ENCODE data around the gene BMERB1. TPM values are rescaled to one million over a fixed set of nuclear protein-coding genes. Genes with fewer than 3 reads are reported as not detected.
A peak's percentile ranks its signal among the peaks of the same experiment; 100 is the strongest.

BMERB1 gene
- polyA plus RNA-seq, 1 of the 3 experiments (the other 2 are of a cell fraction) = 33.9 TPM

DNA sequence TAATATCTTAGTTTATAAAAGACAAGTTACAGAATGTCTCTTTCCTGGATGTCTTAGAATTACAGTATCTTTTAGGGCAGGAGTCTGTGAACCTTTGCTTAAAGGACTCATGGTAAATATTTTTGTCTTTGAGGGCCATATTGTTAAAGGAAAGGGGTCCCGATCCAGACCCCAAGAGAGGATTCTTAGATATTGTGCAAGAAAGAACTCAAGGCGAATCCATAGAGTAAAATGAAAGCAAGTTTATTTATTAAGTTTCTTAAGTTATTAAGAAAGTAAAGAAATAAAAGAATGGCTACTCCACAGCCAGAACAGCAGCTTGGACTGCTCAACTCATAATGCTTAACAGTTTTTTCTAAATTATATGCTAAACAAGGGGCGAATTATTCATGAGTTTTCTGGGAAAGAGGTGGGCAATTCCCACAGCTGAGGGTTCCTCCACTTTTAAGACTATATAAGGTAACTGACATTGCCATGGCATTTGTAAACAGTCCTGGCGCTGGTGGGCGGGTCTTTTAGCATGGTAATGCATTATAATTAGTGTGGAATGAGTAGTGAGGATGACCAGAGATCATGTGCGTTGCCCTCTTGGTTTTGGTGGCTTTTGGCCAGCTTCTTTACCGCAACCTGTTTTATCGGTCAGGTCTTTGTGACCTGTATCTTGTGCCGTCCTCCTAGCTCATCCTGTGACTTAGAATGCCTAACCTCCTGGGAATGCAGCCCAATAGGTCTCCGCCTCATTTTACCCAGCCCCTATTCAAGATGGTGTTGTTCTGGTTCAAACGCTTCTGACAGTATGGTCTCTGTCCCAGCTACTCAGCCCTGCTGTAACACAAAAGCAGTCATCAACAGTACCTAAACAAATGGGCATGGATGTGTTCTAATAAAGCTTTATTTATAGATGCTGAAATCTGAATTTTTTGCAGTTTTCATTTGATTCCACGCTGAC, 53.2 kb downstream of the BMERB1 start (continued):
- TF ChIP-seq GATA2 (CRISPR knock-in tag; IDR thresholded peaks at IDR 0.05) (no peak), RFX5 (IDR thresholded peaks at IDR 0.05; ENCODE audit: low read length) (no peak), JUND (IDR thresholded peaks at IDR 0.05) (no peak), EZH2phosphoT487 (IDR thresholded peaks at IDR 0.05; ENCODE audit: borderline replicate concordance, low read depth) (no peak), TAF1 (IDR thresholded peaks at IDR 0.05; ENCODE audit: borderline replicate concordance, low read depth, low read length) (no peak), EP300 (IDR thresholded peaks at IDR 0.05; ENCODE audit: borderline replicate concordance in 1 of 2, low read depth in 1 of 2, low read length in 1 of 2) (no peak), MAX (IDR thresholded peaks at IDR 0.05; ENCODE audit: low read depth) (no peak), MXI1 (IDR thresholded peaks at IDR 0.05; ENCODE audit: low read depth, low read length) (no peak)
- TF ChIP-seq, protein P1, sequence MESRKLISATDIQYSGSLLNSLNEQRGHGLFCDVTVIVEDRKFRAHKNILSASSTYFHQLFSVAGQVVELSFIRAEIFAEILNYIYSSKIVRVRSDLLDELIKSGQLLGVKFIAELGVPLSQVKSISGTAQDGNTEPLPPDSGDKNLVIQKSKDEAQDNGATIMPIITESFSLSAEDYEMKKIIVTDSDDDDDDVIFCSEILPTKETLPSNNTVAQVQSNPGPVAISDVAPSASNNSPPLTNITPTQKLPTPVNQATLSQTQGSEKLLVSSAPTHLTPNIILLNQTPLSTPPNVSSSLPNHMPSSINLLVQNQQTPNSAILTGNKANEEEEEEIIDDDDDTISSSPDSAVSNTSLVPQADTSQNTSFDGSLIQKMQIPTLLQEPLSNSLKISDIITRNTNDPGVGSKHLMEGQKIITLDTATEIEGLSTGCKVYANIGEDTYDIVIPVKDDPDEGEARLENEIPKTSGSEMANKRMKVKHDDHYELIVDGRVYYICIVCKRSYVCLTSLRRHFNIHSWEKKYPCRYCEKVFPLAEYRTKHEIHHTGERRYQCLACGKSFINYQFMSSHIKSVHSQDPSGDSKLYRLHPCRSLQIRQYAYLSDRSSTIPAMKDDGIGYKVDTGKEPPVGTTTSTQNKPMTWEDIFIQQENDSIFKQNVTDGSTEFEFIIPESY (IDR thresholded peaks at IDR 0.05; ENCODE audit: borderline replicate concordance, low read depth) = no peak

DNA sequence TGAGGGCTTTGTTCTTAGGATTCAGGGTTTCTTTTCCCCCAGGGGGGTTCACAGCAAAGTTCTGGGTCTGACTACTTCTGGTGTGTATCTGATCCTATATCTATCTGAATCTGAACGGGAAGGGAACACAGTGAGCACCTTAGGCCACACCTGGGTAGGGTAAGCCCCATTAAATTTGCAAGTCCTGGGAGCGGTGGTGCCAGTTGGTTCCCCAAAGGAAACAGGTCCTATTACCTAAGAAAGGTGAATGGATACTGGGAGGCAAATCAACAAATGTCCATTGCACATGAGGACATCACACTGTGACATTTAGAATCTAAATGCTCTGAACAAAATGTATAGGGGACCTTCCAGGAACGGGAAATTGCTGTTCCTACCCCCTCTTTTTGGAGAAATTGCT, 54.6 kb downstream of the BMERB1 start:
- H2AFZ ChIP-seq (ENCODE audit: low read depth) = no peak overlapping the region
- peak overlapping the region in 1 of 2 experiments; percentile 86; a peak in 2 of 4 replicates for H3K27ac ChIP-seq (ENCODE audit: low read depth in 2 of 2, low read length in 1 of 2)
- no peaks in the 10 kb centered on the region for H3K9me3 ChIP-seq
- peaks cover 20% of the 10 kb centered on the region for H3F3A ChIP-seq (replicated peaks; ENCODE audit: insufficient read depth)
- no peak for TF ChIP-seq CHD2 (IDR thresholded peaks at IDR 0.05; ENCODE audit: low read length, partially characterized antibody)
- TF ChIP-seq, protein P2, sequence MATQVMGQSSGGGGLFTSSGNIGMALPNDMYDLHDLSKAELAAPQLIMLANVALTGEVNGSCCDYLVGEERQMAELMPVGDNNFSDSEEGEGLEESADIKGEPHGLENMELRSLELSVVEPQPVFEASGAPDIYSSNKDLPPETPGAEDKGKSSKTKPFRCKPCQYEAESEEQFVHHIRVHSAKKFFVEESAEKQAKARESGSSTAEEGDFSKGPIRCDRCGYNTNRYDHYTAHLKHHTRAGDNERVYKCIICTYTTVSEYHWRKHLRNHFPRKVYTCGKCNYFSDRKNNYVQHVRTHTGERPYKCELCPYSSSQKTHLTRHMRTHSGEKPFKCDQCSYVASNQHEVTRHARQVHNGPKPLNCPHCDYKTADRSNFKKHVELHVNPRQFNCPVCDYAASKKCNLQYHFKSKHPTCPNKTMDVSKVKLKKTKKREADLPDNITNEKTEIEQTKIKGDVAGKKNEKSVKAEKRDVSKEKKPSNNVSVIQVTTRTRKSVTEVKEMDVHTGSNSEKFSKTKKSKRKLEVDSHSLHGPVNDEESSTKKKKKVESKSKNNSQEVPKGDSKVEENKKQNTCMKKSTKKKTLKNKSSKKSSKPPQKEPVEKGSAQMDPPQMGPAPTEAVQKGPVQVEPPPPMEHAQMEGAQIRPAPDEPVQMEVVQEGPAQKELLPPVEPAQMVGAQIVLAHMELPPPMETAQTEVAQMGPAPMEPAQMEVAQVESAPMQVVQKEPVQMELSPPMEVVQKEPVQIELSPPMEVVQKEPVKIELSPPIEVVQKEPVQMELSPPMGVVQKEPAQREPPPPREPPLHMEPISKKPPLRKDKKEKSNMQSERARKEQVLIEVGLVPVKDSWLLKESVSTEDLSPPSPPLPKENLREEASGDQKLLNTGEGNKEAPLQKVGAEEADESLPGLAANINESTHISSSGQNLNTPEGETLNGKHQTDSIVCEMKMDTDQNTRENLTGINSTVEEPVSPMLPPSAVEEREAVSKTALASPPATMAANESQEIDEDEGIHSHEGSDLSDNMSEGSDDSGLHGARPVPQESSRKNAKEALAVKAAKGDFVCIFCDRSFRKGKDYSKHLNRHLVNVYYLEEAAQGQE (IDR thresholded peaks at IDR 0.05; ENCODE audit: low read depth, low read length) = no peak
- no peak for TF ChIP-seq GABPA (IDR thresholded peaks at IDR 0.05; ENCODE audit: low read depth)
- TF ChIP-seq, protein P3, sequence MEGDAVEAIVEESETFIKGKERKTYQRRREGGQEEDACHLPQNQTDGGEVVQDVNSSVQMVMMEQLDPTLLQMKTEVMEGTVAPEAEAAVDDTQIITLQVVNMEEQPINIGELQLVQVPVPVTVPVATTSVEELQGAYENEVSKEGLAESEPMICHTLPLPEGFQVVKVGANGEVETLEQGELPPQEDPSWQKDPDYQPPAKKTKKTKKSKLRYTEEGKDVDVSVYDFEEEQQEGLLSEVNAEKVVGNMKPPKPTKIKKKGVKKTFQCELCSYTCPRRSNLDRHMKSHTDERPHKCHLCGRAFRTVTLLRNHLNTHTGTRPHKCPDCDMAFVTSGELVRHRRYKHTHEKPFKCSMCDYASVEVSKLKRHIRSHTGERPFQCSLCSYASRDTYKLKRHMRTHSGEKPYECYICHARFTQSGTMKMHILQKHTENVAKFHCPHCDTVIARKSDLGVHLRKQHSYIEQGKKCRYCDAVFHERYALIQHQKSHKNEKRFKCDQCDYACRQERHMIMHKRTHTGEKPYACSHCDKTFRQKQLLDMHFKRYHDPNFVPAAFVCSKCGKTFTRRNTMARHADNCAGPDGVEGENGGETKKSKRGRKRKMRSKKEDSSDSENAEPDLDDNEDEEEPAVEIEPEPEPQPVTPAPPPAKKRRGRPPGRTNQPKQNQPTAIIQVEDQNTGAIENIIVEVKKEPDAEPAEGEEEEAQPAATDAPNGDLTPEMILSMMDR (IDR thresholded peaks at IDR 0.05) = no peak
- no peak for TF ChIP-seq TEAD4 (IDR thresholded peaks at IDR 0.05; ENCODE audit: borderline replicate concordance, insufficient read depth)
- TF ChIP-seq TAF1 (IDR thresholded peaks at IDR 0.05; ENCODE audit: borderline replicate concordance, low read depth, low read length) = no peak
- no peak for TF ChIP-seq RFX5 (IDR thresholded peaks at IDR 0.05; ENCODE audit: low read length)
- no peak for TF ChIP-seq EZH2phosphoT487 (IDR thresholded peaks at IDR 0.05; ENCODE audit: borderline replicate concordance, low read depth)
- TF ChIP-seq JUND (IDR thresholded peaks at IDR 0.05) = no peak
- no peak for TF ChIP-seq FOSL2 (IDR thresholded peaks at IDR 0.05; ENCODE audit: borderline replicate concordance, low read depth)
- TF ChIP-seq ELF1 (IDR thresholded peaks at IDR 0.05) = no peak
- TF ChIP-seq GATA2 (CRISPR knock-in tag; IDR thresholded peaks at IDR 0.05) = no peak
- no peak for TF ChIP-seq RCOR1 (IDR thresholded peaks at IDR 0.05; ENCODE audit: low read length)
- no peak for TF ChIP-seq NFIC (IDR thresholded peaks at IDR 0.05; ENCODE audit: borderline replicate concordance)
- TF ChIP-seq MAX (IDR thresholded peaks at IDR 0.05; ENCODE audit: low read depth) = no peak
- TF ChIP-seq YY1 (IDR thresholded peaks at IDR 0.05; ENCODE audit: low read depth) = no peak
- TF ChIP-seq SMC3 (IDR thresholded peaks at IDR 0.05; ENCODE audit: low read depth, low read length) = no peak
- no peak for TF ChIP-seq MEF2A (IDR thresholded peaks at IDR 0.05; ENCODE audit: borderline replicate concordance, low read depth)
- H4K20me1 ChIP-seq (ENCODE audit: insufficient read depth) = no peaks in the 10 kb centered on the region
- no peak overlapping the region; the same call in 1 of the 2 replicates for H3K9ac ChIP-seq
- H3K4me3 ChIP-seq (ENCODE audit: low read depth in 2 of 2, low read length in 1 of 2) = no peak overlapping the region
- no peaks in the 10 kb centered on the region for H3K9me2 ChIP-seq
- no peaks in the 10 kb centered on the region for H3K27me3 ChIP-seq (ENCODE audit: insufficient read depth)
- H3K79me2 ChIP-seq (ENCODE audit: insufficient read depth) = peaks cover 18% of the 10 kb centered on the region; the same call in 1 of the 2 replicates
- no peaks in the 10 kb centered on the region for H3K36me3 ChIP-seq (replicated peaks in 1 of 2; ENCODE audit: control insufficient read depth in 1 of 2, insufficient read depth in 2 of 2, low read length in 1 of 2)
- no peak for DNase-seq
- peaks cover 2 to 12% of the 10 kb centered on the region in 2 experiments; a peak in 3 of 4 replicates for H3K4me1 ChIP-seq (ENCODE audit: control insufficient read depth in 1 of 2, insufficient read depth in 2 of 2, low read depth in 1 of 2, low read length in 1 of 2)
- 79% methylated on average over 3 of the region's 3 CpGs for WGBS (ENCODE audit: low lambda C conversion rate)
- POLR2A ChIA-PET = no interaction called here
- CTCF ChIA-PET = no interaction called here
- H3K4me2 ChIP-seq = peak overlapping the region; percentile 49
